GM15510 (cell line): Measurements from ENCODE around the gene MACROD1.

Experiments
- POLR2A ChIP-seq: IDR thresholded peaks from 3 replicates; pipeline ENCODE4 v1.6.1; 2011; ENCODE audit warnings: borderline replicate concordance; ENCODE audit not compliant: insufficient read length; ENCODE audit errors: extremely low read depth

MACROD1 gene

GRCh38 chr11:64120951-64121569 lies 44.9 kb downstream of the MACROD1 start:
- TF ChIP-seq POLR2A, result no peak

GRCh38 chr11:64119700-64120099 lies 46.2 kb downstream of the MACROD1 start:
- no peak for TF ChIP-seq POLR2A

GRCh38 chr11:64118876-64119665 lies 46.8 kb downstream of the MACROD1 start:
- TF ChIP-seq POLR2A, result no peak

GRCh38 chr11:64117763-64118459 lies 48.0 kb downstream of the MACROD1 start:
- no peak for TF ChIP-seq POLR2A

GRCh38 chr11:64115531-64116522 lies 50.1 kb downstream of the MACROD1 start:
- TF ChIP-seq POLR2A, result no peak

GRCh38 chr11:64114231-64114630 lies 51.7 kb downstream of the MACROD1 start:
- TF ChIP-seq POLR2A, result no peak

GRCh38 chr11:64113462-64113780 lies 52.5 kb downstream of the MACROD1 start:
- no peak for TF ChIP-seq POLR2A

GRCh38 chr11:64112771-64113461 lies 53.0 kb downstream of the MACROD1 start:
- TF ChIP-seq POLR2A, result no peak

- TF ChIP-seq POLR2A, result no peak
These were observed 55.2 kb downstream of the MACROD1 start for GRCh38 chr11:64110465-64111375.

GRCh38 chr11:64109332-64109731 lies 56.6 kb downstream of the MACROD1 start:
- no peak for TF ChIP-seq POLR2A

GRCh38 chr11:64107303-64107702 lies 58.6 kb downstream of the MACROD1 start:
- no peak for TF ChIP-seq POLR2A

- TF ChIP-seq POLR2A, result no peak
These were observed 61.3 kb downstream of the MACROD1 start for GRCh38 chr11:64104632-64105031.
